ENCODE measurements around the gene MAML2.

The MAML2 gene

DNA sequence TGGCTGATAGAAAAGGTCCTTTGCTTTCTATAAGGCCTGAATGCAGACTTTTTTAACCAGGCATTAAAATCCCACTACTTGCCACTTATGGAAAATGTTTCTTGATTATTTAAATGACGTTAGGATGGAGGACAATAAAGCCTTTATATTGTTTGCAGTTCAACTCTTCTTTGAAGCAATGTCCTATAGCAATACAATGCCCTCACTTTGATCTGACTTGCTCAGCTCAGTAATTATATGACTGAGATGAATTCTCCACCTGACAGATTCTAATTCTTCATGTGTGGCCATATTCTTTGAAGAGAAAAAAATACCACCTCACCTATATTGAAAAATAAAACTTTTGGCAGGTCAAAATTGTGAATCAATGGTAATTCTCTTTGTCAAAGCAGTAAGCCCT lies 237.1 kb downstream of the MAML2 start:
- TF ChIP-seq, protein P1, sequence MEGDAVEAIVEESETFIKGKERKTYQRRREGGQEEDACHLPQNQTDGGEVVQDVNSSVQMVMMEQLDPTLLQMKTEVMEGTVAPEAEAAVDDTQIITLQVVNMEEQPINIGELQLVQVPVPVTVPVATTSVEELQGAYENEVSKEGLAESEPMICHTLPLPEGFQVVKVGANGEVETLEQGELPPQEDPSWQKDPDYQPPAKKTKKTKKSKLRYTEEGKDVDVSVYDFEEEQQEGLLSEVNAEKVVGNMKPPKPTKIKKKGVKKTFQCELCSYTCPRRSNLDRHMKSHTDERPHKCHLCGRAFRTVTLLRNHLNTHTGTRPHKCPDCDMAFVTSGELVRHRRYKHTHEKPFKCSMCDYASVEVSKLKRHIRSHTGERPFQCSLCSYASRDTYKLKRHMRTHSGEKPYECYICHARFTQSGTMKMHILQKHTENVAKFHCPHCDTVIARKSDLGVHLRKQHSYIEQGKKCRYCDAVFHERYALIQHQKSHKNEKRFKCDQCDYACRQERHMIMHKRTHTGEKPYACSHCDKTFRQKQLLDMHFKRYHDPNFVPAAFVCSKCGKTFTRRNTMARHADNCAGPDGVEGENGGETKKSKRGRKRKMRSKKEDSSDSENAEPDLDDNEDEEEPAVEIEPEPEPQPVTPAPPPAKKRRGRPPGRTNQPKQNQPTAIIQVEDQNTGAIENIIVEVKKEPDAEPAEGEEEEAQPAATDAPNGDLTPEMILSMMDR (IDR thresholded peaks at IDR 0.05; ENCODE audit: low read depth, low read length, missing control alignments): no peak
- H3K4me3 ChIP-seq (ENCODE audit: low read depth, low read length): no peak overlapping the region
- no peak for DNase-seq (ENCODE audit: low read depth)

DNA sequence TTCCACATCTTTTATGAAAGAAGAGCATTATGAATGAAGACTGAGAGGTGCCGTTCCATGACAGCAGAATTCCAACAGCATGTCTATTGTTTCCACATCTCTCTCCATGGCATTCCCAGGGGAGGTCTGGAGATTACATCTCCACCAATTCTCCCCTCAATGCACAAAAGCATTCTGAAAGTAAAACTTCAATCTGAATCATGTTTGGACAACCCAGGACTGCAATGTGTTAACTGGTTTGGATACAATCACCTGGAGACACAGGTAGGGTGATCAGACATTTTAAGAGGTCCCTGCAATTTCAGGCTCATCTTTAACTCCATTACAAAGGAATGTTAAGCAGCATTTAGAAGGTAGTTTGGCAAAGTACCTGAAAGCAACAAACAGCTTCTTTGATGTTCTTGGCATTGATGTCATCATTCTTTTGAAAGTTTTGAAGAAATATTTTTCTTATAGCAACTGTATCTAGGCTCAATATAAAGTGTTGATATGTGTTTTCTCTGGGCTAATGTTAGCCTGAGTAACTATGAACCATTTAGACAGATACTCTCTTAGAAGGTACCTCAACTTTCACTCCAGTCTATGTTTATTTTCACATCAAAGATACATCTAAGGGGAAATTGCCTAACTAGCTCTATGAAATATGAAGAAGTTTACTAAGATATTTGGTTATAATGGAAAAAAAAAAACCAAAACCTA lies 237.6 kb downstream of the MAML2 start:
- TF ChIP-seq, protein P1 (IDR thresholded peaks at IDR 0.05; ENCODE audit: low read depth, low read length, missing control alignments): no peak
- no peak overlapping the region for H3K4me3 ChIP-seq (ENCODE audit: low read depth, low read length)
- DNase-seq (ENCODE audit: low read depth): no peak

DNA sequence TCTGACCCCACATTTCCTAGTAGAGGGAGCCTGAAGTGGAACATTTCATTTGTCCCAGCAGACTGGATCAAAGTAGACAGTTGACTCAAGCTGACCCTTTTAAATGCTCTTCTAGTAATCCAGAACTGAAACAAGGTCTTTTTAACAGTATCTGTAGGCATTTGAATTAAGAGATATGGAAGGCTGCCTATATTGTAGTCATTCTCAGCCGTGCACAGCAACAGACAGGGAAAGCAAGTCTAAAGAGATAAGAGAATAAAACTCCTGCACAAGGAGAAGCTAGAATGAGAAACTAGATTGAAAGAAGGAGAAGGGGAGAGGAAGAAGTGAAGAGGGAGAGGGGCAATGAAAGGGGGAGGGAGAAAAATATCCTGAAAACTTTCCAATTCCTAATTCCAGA lies 238.5 kb downstream of the MAML2 start:
- TF ChIP-seq, protein P1 (IDR thresholded peaks at IDR 0.05; ENCODE audit: low read depth, low read length, missing control alignments): no peak
- no peak for DNase-seq (ENCODE audit: low read depth)
- no peak overlapping the region for H3K4me3 ChIP-seq (ENCODE audit: low read depth, low read length)

DNA sequence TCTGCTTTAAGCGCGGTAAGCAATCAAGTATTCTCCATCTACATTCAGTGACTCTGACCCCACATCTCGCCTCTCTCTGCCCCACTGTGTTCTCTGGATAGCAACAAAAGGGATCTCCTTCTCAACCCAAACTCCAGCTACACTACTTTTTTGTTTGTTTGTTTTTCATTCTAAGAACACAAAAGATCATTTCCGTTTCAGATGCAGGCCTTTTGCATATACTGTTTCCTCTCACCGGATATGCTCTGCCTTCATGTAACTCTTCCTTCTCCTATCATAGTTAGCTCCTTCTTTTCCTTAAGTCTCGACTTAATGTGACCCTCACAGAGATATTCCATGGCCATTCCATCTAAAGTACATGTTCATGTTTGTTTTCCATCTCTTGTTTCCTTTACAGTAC lies 239.3 kb downstream of the MAML2 start:
- no peak for DNase-seq (ENCODE audit: low read depth)
- TF ChIP-seq, protein P1 (IDR thresholded peaks at IDR 0.05; ENCODE audit: low read depth, low read length, missing control alignments): no peak
- no peak overlapping the region for H3K4me3 ChIP-seq (ENCODE audit: low read depth, low read length)

DNA sequence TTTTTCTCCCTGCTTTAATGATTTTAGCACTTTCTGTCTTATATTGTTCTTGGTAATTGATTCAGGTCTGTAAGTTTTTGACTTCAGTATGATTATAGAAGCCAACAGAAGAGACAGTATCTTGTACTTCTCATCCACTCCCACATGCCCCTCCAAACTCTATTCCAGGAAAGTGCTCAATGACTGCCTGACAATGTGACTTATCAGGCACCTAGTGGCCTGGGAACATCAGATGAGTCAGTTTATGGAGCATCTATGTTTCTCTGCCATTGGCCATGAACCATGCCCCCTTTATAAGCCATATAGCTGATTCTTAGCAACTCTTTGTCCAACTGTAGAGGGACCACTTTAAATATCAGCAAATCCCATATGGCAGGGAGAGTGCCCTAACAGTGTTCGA lies 239.9 kb downstream of the MAML2 start:
- no peak overlapping the region for H3K4me3 ChIP-seq (ENCODE audit: low read depth, low read length)
- TF ChIP-seq, protein P1 (IDR thresholded peaks at IDR 0.05; ENCODE audit: low read depth, low read length, missing control alignments): no peak
- DNase-seq (ENCODE audit: low read depth): no peak

DNA sequence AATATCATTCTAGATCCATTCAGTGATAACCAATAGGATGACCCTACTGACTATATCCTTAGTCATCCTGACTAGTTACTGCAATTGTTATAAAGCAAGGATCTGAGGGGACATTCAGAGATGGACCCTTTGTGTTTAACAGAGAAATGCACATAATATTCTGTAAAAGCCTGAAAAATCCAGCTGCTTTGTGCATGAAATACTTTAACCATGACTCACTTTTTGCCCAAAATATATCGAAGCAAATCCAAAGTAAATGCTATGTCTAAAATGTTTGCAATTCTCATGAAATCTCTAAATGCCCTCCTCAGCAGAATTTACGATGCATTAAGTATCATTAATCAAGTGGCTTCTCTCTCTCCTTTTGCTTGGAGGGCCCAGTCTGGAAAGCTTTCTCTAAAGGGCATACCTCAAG lies 240.3 kb downstream of the MAML2 start:
- TF ChIP-seq, protein P1 (IDR thresholded peaks at IDR 0.05; ENCODE audit: low read depth, low read length, missing control alignments): no peak
- H3K4me3 ChIP-seq (ENCODE audit: low read depth, low read length): no peak overlapping the region
- no peak for DNase-seq (ENCODE audit: low read depth)

DNA sequence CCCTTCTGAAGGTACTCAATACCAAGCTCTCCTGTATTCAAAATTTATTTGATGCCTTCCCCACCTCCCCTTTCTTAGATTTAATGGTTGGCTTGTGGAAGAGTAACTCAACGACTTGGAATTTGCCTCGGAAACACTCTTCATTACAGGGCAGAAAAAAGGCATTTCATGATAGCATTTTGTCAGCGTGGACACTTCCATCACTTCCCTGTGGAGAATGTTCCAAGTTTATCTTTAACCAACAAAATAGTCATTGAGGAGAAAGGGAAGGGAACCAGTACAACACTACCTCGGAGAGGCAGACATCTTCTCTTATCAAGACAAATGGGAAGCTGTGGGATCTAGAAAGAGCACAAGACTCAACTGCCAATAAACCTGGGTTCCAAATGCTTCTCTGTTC lies 241.8 kb downstream of the MAML2 start:
- no peak for DNase-seq (ENCODE audit: low read depth)
- TF ChIP-seq, protein P1 (IDR thresholded peaks at IDR 0.05; ENCODE audit: low read depth, low read length, missing control alignments): no peak

More for the DNA sequence above, 241.8 kb downstream of the MAML2 start:
- H3K4me3 ChIP-seq (ENCODE audit: low read depth, low read length): no peak overlapping the region

Measured in GM12864 (cell line).